ENCODE data around the gene LENG8.

The LENG8 gene

GRCh38 chr19:54461613-54462012 is 12.6 kb downstream of the LENG8 start:
- no peak overlapping the region for H4K5ac ChIP-seq (ENCODE audit: low read length)
- H3K23ac ChIP-seq (ENCODE audit: low read length) = no peak overlapping the region
- H2BK5ac ChIP-seq (ENCODE audit: low read length) = no peak overlapping the region
- H3K36me3 ChIP-seq (ENCODE audit: control insufficient read depth, insufficient read depth, low read length) = peaks cover 27% of the 10 kb centered on the region
- no peak overlapping the region for H3K4me2 ChIP-seq (ENCODE audit: low read length)
- H3K9ac ChIP-seq (ENCODE audit: low read length) = peak overlapping the region; percentile 95
- no peak overlapping the region for H2BK15ac ChIP-seq (replicated peaks; ENCODE audit: low read depth)
- no peak overlapping the region for H3K4ac ChIP-seq (ENCODE audit: low read depth, low read length)
- no CpG with 5 or more reads among the region's 3 CpGs for WGBS (ENCODE audit: extremely low coverage, insufficient coverage, low lambda C conversion rate)
- H3K4me3 ChIP-seq (ENCODE audit: low read length) = no peak overlapping the region
- H3K4me1 ChIP-seq (ENCODE audit: control insufficient read depth, low read depth, low read length) = peaks cover 5% of the 10 kb centered on the region
- H2BK120ac ChIP-seq (ENCODE audit: low read depth, low read length) = no peak overlapping the region
- no peak overlapping the region for H3K18ac ChIP-seq (ENCODE audit: low read length)
- H3K56ac ChIP-seq (ENCODE audit: low read length) = no peak overlapping the region
- H4K8ac ChIP-seq (ENCODE audit: low read depth, low read length) = no peak overlapping the region
- H2AK5ac ChIP-seq (ENCODE audit: low read length) = no peak overlapping the region
- no peak for DNase-seq
- H3K27ac ChIP-seq (ENCODE audit: low read depth, low read length) = no peak overlapping the region
- H3K79me2 ChIP-seq (ENCODE audit: control insufficient read depth, insufficient read depth, low read length) = peaks cover 4% of the 10 kb centered on the region
- no peaks in the 10 kb centered on the region for H3K27me3 ChIP-seq (ENCODE audit: insufficient read depth, low read length, poor library complexity)
- peaks cover 14% of the 10 kb centered on the region for H3K79me1 ChIP-seq (ENCODE audit: low read length)

GRCh38 chr19:54462047-54462654 is 13.2 kb downstream of the LENG8 start:
- Histone ChIP-seq H3K18ac (ENCODE audit: low read length) (no peak overlapping the region), H3K4me2 (ENCODE audit: low read length) (peak overlapping the region; percentile 77), H4K8ac (ENCODE audit: low read depth, low read length) (no peak overlapping the region), H3K9ac (ENCODE audit: low read length) (peak overlapping the region; percentile 95), H2BK120ac (ENCODE audit: low read depth, low read length) (no peak overlapping the region), H4K5ac (ENCODE audit: low read length) (no peak overlapping the region), H3K56ac (ENCODE audit: low read length) (peak overlapping the region; percentile 99), H3K27me3 (ENCODE audit: insufficient read depth, low read length, poor library complexity) (no peaks in the 10 kb centered on the region), H2BK5ac (ENCODE audit: low read length) (no peak overlapping the region), H3K79me2 (ENCODE audit: control insufficient read depth, insufficient read depth, low read length) (peaks cover 4% of the 10 kb centered on the region), H3K4me3 (ENCODE audit: low read length) (no peak overlapping the region), H2BK15ac (replicated peaks; ENCODE audit: low read depth) (no peak overlapping the region), H3K23ac (ENCODE audit: low read length) (peak overlapping the region; percentile 45), H3K79me1 (ENCODE audit: low read length) (peaks cover 14% of the 10 kb centered on the region), H3K4me1 (ENCODE audit: control insufficient read depth, low read depth, low read length) (peaks cover 5% of the 10 kb centered on the region), H3K4ac (ENCODE audit: low read depth, low read length) (no peak overlapping the region), H3K27ac (ENCODE audit: low read depth, low read length) (peak overlapping the region; percentile 73), H3K36me3 (ENCODE audit: control insufficient read depth, insufficient read depth, low read length) (peaks cover 24% of the 10 kb centered on the region), H2AK5ac (ENCODE audit: low read length) (no peak overlapping the region)
- no peak for DNase-seq
- no CpG with 5 or more reads among the region's 15 CpGs for WGBS (ENCODE audit: extremely low coverage, insufficient coverage, low lambda C conversion rate)

- Histone ChIP-seq H3K36me3 (ENCODE audit: control insufficient read depth, insufficient read depth, low read length) (peaks cover 20% of the 10 kb centered on the region), H2AK5ac (ENCODE audit: low read length) (no peak overlapping the region), H4K5ac (ENCODE audit: low read length) (no peak overlapping the region), H3K18ac (ENCODE audit: low read length) (peak overlapping the region; percentile 2), H2BK5ac (ENCODE audit: low read length) (peak overlapping the region; percentile 52), H3K4ac (ENCODE audit: low read depth, low read length) (peak overlapping the region; percentile 56), H3K4me3 (ENCODE audit: low read length) (peak overlapping the region; percentile 9), H3K27me3 (ENCODE audit: insufficient read depth, low read length, poor library complexity) (no peaks in the 10 kb centered on the region), H3K9ac (ENCODE audit: low read length) (peak overlapping the region; percentile 95), H3K79me2 (ENCODE audit: control insufficient read depth, insufficient read depth, low read length) (peaks cover 4% of the 10 kb centered on the region), H3K23ac (ENCODE audit: low read length) (peak overlapping the region; percentile 94), H3K27ac (ENCODE audit: low read depth, low read length) (peak overlapping the region; percentile 73), H3K4me1 (ENCODE audit: control insufficient read depth, low read depth, low read length) (peaks cover 5% of the 10 kb centered on the region), H3K4me2 (ENCODE audit: low read length) (peak overlapping the region; percentile 77), H2BK15ac (replicated peaks; ENCODE audit: low read depth) (no peak overlapping the region), H3K56ac (ENCODE audit: low read length) (peak overlapping the region; percentile 99), H4K8ac (ENCODE audit: low read depth, low read length) (no peak overlapping the region), H3K79me1 (ENCODE audit: low read length) (peaks cover 14% of the 10 kb centered on the region), H2BK120ac (ENCODE audit: low read depth, low read length) (no peak overlapping the region)
- WGBS (ENCODE audit: extremely low coverage, insufficient coverage, low lambda C conversion rate) = no CpG with 5 or more reads among the region's 91 CpGs
- peak; percentile 87 for DNase-seq
These were observed 13.9 kb downstream of the LENG8 start for GRCh38 chr19:54462655-54463530.

- Histone ChIP-seq H2AK5ac (ENCODE audit: low read length) (no peak within 1 kb of the TSS), H2BK5ac (ENCODE audit: low read length) (peak within 1 kb of the TSS; percentile 79), H3K4me3 (ENCODE audit: low read length) (peak within 1 kb of the TSS; percentile 60), H3K36me3 (ENCODE audit: control insufficient read depth, insufficient read depth, low read length) (peaks cover 13% of the 10 kb centered on the region), H3K4me1 (ENCODE audit: control insufficient read depth, low read depth, low read length) (peaks cover 5% of the 10 kb centered on the region), H4K8ac (ENCODE audit: low read depth, low read length) (no peak within 1 kb of the TSS), H3K79me1 (ENCODE audit: low read length) (peaks cover 10% of the 10 kb centered on the region), H3K56ac (ENCODE audit: low read length) (peak within 1 kb of the TSS; percentile 99), H3K4ac (ENCODE audit: low read depth, low read length) (peak within 1 kb of the TSS; percentile 56), H2BK15ac (replicated peaks; ENCODE audit: low read depth) (no peak within 1 kb of the TSS), H2BK120ac (ENCODE audit: low read depth, low read length) (no peak within 1 kb of the TSS), H3K4me2 (ENCODE audit: low read length) (peak within 1 kb of the TSS; percentile 77), H3K18ac (ENCODE audit: low read length) (peak within 1 kb of the TSS; percentile 89), H4K5ac (ENCODE audit: low read length) (no peak within 1 kb of the TSS), H3K9ac (ENCODE audit: low read length) (peak within 1 kb of the TSS; percentile 95), H3K27ac (ENCODE audit: low read depth, low read length) (peak within 1 kb of the TSS; percentile 96), H3K23ac (ENCODE audit: low read length) (peak within 1 kb of the TSS; percentile 94), H3K79me2 (ENCODE audit: control insufficient read depth, insufficient read depth, low read length) (peaks cover 2% of the 10 kb centered on the region), H3K27me3 (ENCODE audit: insufficient read depth, low read length, poor library complexity) (no peaks in the 10 kb centered on the region)
- WGBS (ENCODE audit: extremely low coverage, insufficient coverage, low lambda C conversion rate) = no CpG with 5 or more reads among the region's 41 CpGs
- DNase-seq = peak; percentile 100
These were observed 14.6 kb downstream of the LENG8 start, which contains the start of gene LENG9 for GRCh38 chr19:54463531-54464043. Gene LENG9, minus strand, starts transcription at chr19:54463778. Its CDS starts 252 bp downstream, at chr19:54463526.

- H3K27me3 ChIP-seq (ENCODE audit: insufficient read depth, low read length, poor library complexity) = no peaks in the 10 kb centered on the region
- H3K4me1 ChIP-seq (ENCODE audit: control insufficient read depth, low read depth, low read length) = peaks cover 5% of the 10 kb centered on the region
- no peak overlapping the region for H4K5ac ChIP-seq (ENCODE audit: low read length)
- peak overlapping the region; percentile 60 for H3K4me3 ChIP-seq (ENCODE audit: low read length)
- H3K4me2 ChIP-seq (ENCODE audit: low read length) = peak overlapping the region; percentile 71
- peak; percentile 99 for DNase-seq
- H3K36me3 ChIP-seq (ENCODE audit: control insufficient read depth, insufficient read depth, low read length) = peaks cover 8% of the 10 kb centered on the region
- peaks cover 2% of the 10 kb centered on the region for H3K79me2 ChIP-seq (ENCODE audit: control insufficient read depth, insufficient read depth, low read length)
- peak overlapping the region; percentile 79 for H2BK5ac ChIP-seq (ENCODE audit: low read length)
- peaks cover 5% of the 10 kb centered on the region for H3K79me1 ChIP-seq (ENCODE audit: low read length)
- no peak overlapping the region for H2AK5ac ChIP-seq (ENCODE audit: low read length)
- no peak overlapping the region for H3K4ac ChIP-seq (ENCODE audit: low read depth, low read length)
- no peak overlapping the region for H3K23ac ChIP-seq (ENCODE audit: low read length)
- no peak overlapping the region for H4K8ac ChIP-seq (ENCODE audit: low read depth, low read length)
- no CpG with 5 or more reads among the region's 26 CpGs for WGBS (ENCODE audit: extremely low coverage, insufficient coverage, low lambda C conversion rate)
- H3K18ac ChIP-seq (ENCODE audit: low read length) = peak overlapping the region; percentile 89
- H3K56ac ChIP-seq (ENCODE audit: low read length) = peak overlapping the region; percentile 90
- H2BK120ac ChIP-seq (ENCODE audit: low read depth, low read length) = no peak overlapping the region
- no peak overlapping the region for H2BK15ac ChIP-seq (replicated peaks; ENCODE audit: low read depth)
- peak overlapping the region; percentile 96 for H3K27ac ChIP-seq (ENCODE audit: low read depth, low read length)
- H3K9ac ChIP-seq (ENCODE audit: low read length) = peak overlapping the region; percentile 77
These were observed 15.1 kb downstream of the LENG8 start for GRCh38 chr19:54464044-54464629.

Measured in mesendoderm (in vitro differentiated cells).